Ascending aorta (tissue), 2 donors: ENCODE data around the gene GADD45G. TPM values are rescaled to one million over a fixed set of nuclear protein-coding genes. Genes with fewer than 3 reads are reported as not detected.

Experiments used
- DNase-seq, 2 donors: peaks; one replicate each; pipeline ENCODE4 v3.0.0-alpha.2; 2019; ENCODE audit warnings: low spot score in 2 of 2
- H3K27ac ChIP-seq, 2 donors: fragments of 200-600 bp; sonication (generic); one replicate each; pipeline ENCODE4 v1.5.1; 2016 to 2017; ENCODE audit warnings: mild to moderate bottlenecking in 1 of 2
- H3K27me3 ChIP-seq: fragments of 200-600 bp; sonication (generic); one replicate; pipeline ENCODE4 v1.5.1; 2017
- H3K36me3 ChIP-seq, 2 donors: fragments of 200-600 bp; sonication (generic); one replicate each; pipeline ENCODE4 v1.5.1; 2016
- H3K4me1 ChIP-seq, 2 donors: fragments of 200-600 bp; sonication (generic); one replicate each; pipeline ENCODE4 v1.5.1; 2016 to 2017; ENCODE audit warnings: mild to moderate bottlenecking in 1 of 2
- H3K4me3 ChIP-seq, 2 donors: fragments of 200-600 bp; sonication (generic); one replicate each; pipeline ENCODE4 v1.5.1; 2016 to 2017; ENCODE audit warnings: mild to moderate bottlenecking in 1 of 2
- H3K9me3 ChIP-seq, 2 donors: fragments of 200-600 bp; sonication (generic); one replicate each; pipeline ENCODE4 v1.5.1; 2016
- intact Hi-C: fragments of 100-400 bp; cut with DNase I; formaldehyde crosslinking; loops from one replicate; pipeline ENCODE4 v1.15.1; 2023
- total RNA-seq: library from RNA; depleted of rRNA; stranded (reverse); fragments of >200 nt; gene quantifications from one replicate; pipeline ENCODE4 v1.1.0, GENCODE V29; 2016
- TF ChIP-seq, protein P1 (sequence below), 3 experiments: fragments of 200-600 bp in 2 of 3; fragments of 450-650 bp in 1 of 3; sonication (generic) in 2 of 3; IDR thresholded peaks; one replicate each; pipeline ENCODE4 v1.5.1; 2016 to 2019; ENCODE audit warnings: antibody characterized with exemption in 3 of 3, mild to moderate bottlenecking in 1 of 3, moderate library complexity in 1 of 3

GADD45G gene
- total RNA-seq, 1 donor from 2014 or later = 4.6 TPM

DNA sequence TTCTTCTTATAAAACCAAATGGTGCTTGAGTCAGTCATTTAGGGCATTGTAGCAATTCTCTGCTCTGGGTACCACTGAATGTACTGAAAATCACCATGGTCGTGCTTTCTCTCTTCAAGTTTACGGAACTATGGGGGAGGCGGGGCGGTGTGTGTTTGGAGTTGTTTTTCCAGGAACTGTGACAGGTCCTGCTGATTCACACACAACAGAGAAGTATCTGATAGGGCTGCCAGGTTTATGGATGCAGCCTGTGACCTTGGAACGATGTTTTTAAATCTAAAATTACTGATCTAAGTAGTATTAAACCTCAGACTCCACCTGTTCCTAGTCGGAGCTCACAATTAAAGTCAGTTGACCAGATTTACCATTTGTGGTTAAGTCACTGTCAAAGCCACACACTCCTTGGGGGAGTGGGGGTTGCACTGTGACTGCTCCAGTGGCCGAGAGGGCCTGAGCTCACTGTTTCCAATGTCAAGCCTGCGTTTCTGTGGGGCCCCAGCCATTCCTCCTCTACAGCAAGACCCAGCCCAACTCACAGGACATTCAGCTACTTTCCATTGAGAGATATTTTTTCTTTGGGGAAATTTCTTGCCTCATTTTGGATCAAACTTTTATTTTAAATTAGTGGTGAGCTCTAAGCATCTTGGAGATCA, 44.4 kb downstream of the GADD45G start:
- Histone ChIP-seq H3K9me3 (no peaks in the 10 kb centered on the region), H3K27me3 (no peaks in the 10 kb centered on the region), H3K4me1 (no peaks in the 10 kb centered on the region), H3K4me3 (no peak overlapping the region), H3K27ac (no peak overlapping the region), H3K36me3 (no peaks in the 10 kb centered on the region)
- DNase-seq = no peak
- TF ChIP-seq, protein P1, sequence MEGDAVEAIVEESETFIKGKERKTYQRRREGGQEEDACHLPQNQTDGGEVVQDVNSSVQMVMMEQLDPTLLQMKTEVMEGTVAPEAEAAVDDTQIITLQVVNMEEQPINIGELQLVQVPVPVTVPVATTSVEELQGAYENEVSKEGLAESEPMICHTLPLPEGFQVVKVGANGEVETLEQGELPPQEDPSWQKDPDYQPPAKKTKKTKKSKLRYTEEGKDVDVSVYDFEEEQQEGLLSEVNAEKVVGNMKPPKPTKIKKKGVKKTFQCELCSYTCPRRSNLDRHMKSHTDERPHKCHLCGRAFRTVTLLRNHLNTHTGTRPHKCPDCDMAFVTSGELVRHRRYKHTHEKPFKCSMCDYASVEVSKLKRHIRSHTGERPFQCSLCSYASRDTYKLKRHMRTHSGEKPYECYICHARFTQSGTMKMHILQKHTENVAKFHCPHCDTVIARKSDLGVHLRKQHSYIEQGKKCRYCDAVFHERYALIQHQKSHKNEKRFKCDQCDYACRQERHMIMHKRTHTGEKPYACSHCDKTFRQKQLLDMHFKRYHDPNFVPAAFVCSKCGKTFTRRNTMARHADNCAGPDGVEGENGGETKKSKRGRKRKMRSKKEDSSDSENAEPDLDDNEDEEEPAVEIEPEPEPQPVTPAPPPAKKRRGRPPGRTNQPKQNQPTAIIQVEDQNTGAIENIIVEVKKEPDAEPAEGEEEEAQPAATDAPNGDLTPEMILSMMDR (IDR thresholded peaks at IDR 0.05) = no peak
- intact Hi-C loops = no loop called here

DNA sequence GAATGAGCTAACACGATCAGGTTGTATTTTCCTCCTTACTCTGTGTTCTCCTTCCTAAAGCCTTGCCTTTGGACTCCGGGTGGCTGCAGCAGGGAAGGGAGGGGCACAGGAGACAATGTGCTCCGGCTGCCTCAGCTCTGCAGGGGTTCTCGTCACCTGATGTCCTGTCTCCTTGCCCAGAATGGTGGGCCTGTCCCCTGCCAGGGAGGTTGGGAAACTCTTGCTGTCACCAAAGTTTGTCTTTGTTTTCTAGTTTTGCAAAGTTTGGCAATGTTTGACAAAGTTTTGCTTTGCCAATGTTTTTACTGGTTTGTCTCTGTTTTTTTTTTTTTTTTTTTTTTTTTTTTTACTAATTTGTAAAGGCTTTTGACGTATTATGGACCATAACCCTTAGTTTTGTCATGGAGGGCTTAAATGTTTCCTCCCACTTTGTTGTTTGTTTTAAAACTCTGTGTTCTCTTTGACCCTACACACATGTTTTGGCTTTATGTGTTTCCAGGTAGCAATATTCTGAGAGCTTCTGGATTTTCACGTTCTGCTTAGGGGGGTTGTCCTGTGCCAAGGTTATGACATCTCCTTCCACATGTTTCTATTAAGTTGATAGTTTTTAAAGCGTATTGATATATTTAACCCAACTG, 49.3 kb downstream of the GADD45G start:
- H3K36me3 ChIP-seq = no peaks in the 10 kb centered on the region
- no peak overlapping the region for H3K4me3 ChIP-seq
- no peaks in the 10 kb centered on the region for H3K27me3 ChIP-seq
- DNase-seq = no peak
- no peaks in the 10 kb centered on the region for H3K4me1 ChIP-seq
- TF ChIP-seq, protein P1 (IDR thresholded peaks at IDR 0.05) = no peak
- intact Hi-C loops = no loop called here
- H3K27ac ChIP-seq = no peak overlapping the region
- H3K9me3 ChIP-seq = no peaks in the 10 kb centered on the region

DNA sequence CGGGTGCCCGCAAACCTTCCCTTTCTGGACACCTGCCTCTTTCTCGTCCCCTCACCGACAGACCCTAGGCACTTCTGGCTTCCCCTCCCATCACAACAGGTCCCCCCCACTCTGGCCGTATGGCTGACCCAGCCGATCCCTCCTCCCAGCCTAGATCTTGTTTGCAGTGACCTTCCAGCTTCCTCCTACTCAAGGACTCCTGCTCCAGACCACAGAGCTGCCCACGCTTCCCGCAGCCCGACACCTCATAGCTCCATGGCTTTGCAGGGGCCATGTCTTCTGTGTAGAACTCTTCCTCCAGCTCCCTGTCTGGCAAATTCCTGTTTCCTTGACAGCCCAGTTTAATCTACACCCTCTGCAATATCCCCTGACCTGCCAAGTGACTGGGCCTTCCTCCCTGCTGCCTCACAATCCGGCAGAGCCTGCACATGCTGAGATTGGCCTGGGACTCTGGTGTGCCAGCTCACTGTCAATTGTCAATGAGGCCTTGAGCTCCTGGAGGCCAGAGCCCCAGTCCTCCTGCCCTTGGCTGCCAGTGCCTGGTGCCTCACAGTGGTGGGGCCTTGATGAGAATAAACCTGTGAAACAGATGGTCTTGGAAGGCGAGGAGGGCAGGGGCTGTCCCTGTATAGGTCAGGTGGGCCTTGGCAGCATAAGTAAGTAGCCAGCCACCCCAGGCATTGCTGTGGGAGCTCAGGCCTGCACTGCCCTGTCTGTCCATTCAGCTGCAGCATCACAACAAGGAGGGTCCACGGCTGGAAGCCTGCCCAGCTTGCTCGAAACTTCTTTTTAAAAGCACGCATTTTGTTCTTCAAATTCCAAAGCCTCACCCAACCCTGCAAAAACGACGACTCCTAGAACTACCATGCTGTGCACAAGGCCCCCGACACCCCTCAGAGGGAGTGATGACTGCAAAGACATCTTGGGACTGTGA, 50.5 kb downstream of the GADD45G start:
- Histone ChIP-seq H3K36me3 (no peaks in the 10 kb centered on the region), H3K27me3 (no peaks in the 10 kb centered on the region), H3K4me1 (no peaks in the 10 kb centered on the region), H3K27ac (no peak overlapping the region), H3K4me3 (no peak overlapping the region), H3K9me3 (no peaks in the 10 kb centered on the region)
- intact Hi-C loops = no loop called here
- TF ChIP-seq, protein P1 (IDR thresholded peaks at IDR 0.05) = no peak
- no peak for DNase-seq

Other genes starting within 250 kb of the GADD45G start
- gene SEMA4D, start 106.9 kb upstream of the GADD45G start, total RNA-seq = 13.5 TPM